ENCODE data around the gene PLEK2. TPM values are rescaled to one million over a fixed set of nuclear protein-coding genes. Genes with fewer than 3 reads are reported as not detected.

PLEK2 gene
- total RNA-seq, 2 donors from 2014 or later, result 1.6 to 2.0 TPM

- no peaks in the 10 kb centered on the region for H3K27me3 Mint-ChIP-seq (ENCODE audit: insufficient read depth)
- TF ChIP-seq CTCF (conservative IDR thresholded peaks at IDR 0.05), result no peak
- Histone ChIP-seq H3K9me3 (ENCODE audit: control insufficient read depth, low read length) (no peaks in the 10 kb centered on the region), H3K4me3 (ENCODE audit: low read length) (peak overlapping the region; percentile 97), H3K36me3 (ENCODE audit: control insufficient read depth, insufficient read depth, low read length) (peaks cover 26% of the 10 kb centered on the region), H3K27me3 (ENCODE audit: control insufficient read depth, insufficient read depth, low read length, poor library complexity, severe bottlenecking) (no peaks in the 10 kb centered on the region), H3K9ac (ENCODE audit: extremely low read depth, low read length, poor library complexity, severe bottlenecking) (peak overlapping the region; percentile 84), H3K27ac (ENCODE audit: low read depth, low read length) (peak overlapping the region; percentile 80), H3K4me1 (ENCODE audit: control insufficient read depth, insufficient read depth, low read length) (peaks cover 9% of the 10 kb centered on the region)
- peak overlapping the region; percentile 99 for H3K4me3 Mint-ChIP-seq
- peak overlapping the region; percentile 99 for H3K27ac Mint-ChIP-seq
- no peaks in the 10 kb centered on the region for H3K9me3 Mint-ChIP-seq
- H3K36me3 Mint-ChIP-seq (ENCODE audit: low read depth), result peaks cover 14% of the 10 kb centered on the region
- WGBS, 2 experiments (ENCODE audit: insufficient coverage in 1 of 2, insufficient read length in 1 of 2), result 3 to 4% methylated on average over 17 to 34 of the region's 34 CpGs
- DNase-seq, result no peak
- H3K4me1 Mint-ChIP-seq, result peaks cover 33% of the 10 kb centered on the region
Observed at GRCh38 chr14:67360470-67361206, 51.3 kb downstream of the PLEK2 start.

- WGBS, 2 experiments (ENCODE audit: insufficient coverage in 1 of 2, insufficient read length in 1 of 2), result 0% methylated on average over 42 to 47 of the region's 47 CpGs
- DNase-seq, result peak; percentile 99
Observed at GRCh38 chr14:67359775-67360469, 52.0 kb downstream of the PLEK2 start, which contains the start of the genes ATP6V1D and EIF2S1. Gene ATP6V1D (minus strand): TSS chr14:67359804. CDS start chr14:67359698, 106 bp downstream. Gene EIF2S1 (plus strand): TSS chr14:67360328. CDS start chr14:67364768, 4,440 bp downstream.

More at GRCh38 chr14:67359775-67360469, 52.0 kb downstream of the PLEK2 start, which contains the start of the genes ATP6V1D and EIF2S1:
- H3K27ac Mint-ChIP-seq, result peak within 1 kb of the TSS; percentile 99
- no peaks in the 10 kb centered on the region for H3K27me3 Mint-ChIP-seq (ENCODE audit: insufficient read depth)
- Histone ChIP-seq H3K4me1 (ENCODE audit: control insufficient read depth, insufficient read depth, low read length) (peaks cover 9% of the 10 kb centered on the region), H3K36me3 (ENCODE audit: control insufficient read depth, insufficient read depth, low read length) (peaks cover 19% of the 10 kb centered on the region), H3K27ac (ENCODE audit: low read depth, low read length) (peak within 1 kb of the TSS; percentile 80), H3K27me3 (ENCODE audit: control insufficient read depth, insufficient read depth, low read length, poor library complexity, severe bottlenecking) (no peaks in the 10 kb centered on the region), H3K4me3 (ENCODE audit: low read length) (peak within 1 kb of the TSS; percentile 97), H3K9ac (ENCODE audit: extremely low read depth, low read length, poor library complexity, severe bottlenecking) (peak within 1 kb of the TSS; percentile 92), H3K9me3 (ENCODE audit: control insufficient read depth, low read length) (no peaks in the 10 kb centered on the region)
- peak within 1 kb of the TSS; percentile 99 for H3K4me3 Mint-ChIP-seq
- no peaks in the 10 kb centered on the region for H3K9me3 Mint-ChIP-seq
- TF ChIP-seq CTCF (conservative IDR thresholded peaks at IDR 0.05), result peak; percentile 100
- peaks cover 33% of the 10 kb centered on the region for H3K4me1 Mint-ChIP-seq
- peaks cover 7% of the 10 kb centered on the region for H3K36me3 Mint-ChIP-seq (ENCODE audit: low read depth)

Measured in endodermal cell (in vitro differentiated cells).